GM06990 (cell line): ENCODE results near the gene TBC1D9B.

Experiments used
- DNase-seq: peaks from one replicate; pipeline ENCODE4 v3.0.0-alpha.2; 2011; ENCODE audit not compliant: insufficient read length; ENCODE audit errors: extremely low read depth
- H3K27me3 ChIP-seq: replicated peaks from 2 replicates; pipeline ENCODE4 v1.6.0; 2011; ENCODE audit warnings: low read length; ENCODE audit not compliant: control insufficient read depth, insufficient read depth
- H3K36me3 ChIP-seq: 2 replicates; pipeline ENCODE4 v1.5.1; 2011; ENCODE audit warnings: low read length; ENCODE audit not compliant: control insufficient read depth, insufficient read depth
- H3K4me3 ChIP-seq: replicated peaks from 2 replicates; pipeline ENCODE4 v1.5.1; 2011; ENCODE audit warnings: low read depth, mild to moderate bottlenecking, control low read depth, low read length
- CTCF ChIP-seq: IDR thresholded peaks from 2 replicates; pipeline ENCODE4 v1.5.1; 2011; ENCODE audit warnings: low read length, control low read depth, mild to moderate bottlenecking, inconsistent platforms; ENCODE audit not compliant: insufficient read depth, poor library complexity, severe bottlenecking

The TBC1D9B gene

GRCh38 chr5:179906795-179907555 lies 722 bp downstream of the TBC1D9B start:
- no peak for TF ChIP-seq CTCF
- H3K27me3 ChIP-seq, result no peaks in the 10 kb centered on the region
- H3K36me3 ChIP-seq, result peaks cover 15% of the 10 kb centered on the region
- H3K4me3 ChIP-seq, result peak overlapping the region; percentile 85
- DNase-seq, result peak; percentile 44

DNA sequence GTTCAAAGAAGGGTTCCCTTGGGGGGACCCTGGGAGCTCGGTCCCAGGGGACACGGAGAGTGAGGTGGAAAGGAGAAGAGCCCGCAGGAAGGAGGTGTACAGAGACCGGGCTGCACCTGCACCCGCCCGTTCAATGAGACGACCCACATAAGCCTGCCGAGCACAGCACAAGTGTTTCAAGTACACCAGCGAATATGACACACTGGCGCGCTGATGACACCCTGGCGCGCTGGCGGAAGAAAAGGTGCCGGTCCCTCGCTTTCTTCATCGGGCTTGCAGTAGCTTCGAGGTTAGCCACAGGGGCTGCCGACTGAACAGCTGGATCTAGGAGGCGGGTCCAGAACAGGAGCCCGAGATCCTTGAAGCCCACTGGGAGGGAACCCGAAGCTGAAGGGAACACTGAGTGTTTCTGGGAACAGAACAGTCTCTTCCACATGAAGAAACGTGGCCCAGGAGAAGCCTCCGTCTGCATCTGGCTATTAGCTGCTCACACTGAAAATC lies 1.4 kb downstream of the TBC1D9B start:
- Histone ChIP-seq H3K27me3 (no peaks in the 10 kb centered on the region), H3K36me3 (peaks cover 16% of the 10 kb centered on the region), H3K4me3 (peak overlapping the region; percentile 85)
- DNase-seq, result no peak
- TF ChIP-seq CTCF, result no peak

DNA sequence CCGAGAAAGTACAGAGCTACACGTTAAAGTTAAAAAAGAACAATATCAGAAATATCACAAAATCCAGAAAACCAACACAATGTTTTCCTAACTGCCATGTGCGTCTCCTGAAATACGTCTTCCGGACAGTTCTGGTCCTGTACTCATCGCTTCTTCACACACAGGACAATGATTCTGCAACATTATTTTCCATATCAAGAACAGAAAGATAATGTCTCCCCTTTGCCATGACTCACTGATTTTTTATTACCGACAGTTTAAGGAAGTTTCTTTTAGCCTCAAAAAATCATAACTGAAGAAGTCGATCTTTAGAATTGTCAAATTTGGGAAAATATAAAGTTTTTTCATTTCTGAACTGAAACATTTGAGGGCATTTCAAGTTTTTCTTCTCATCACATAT lies 2.5 kb downstream of the TBC1D9B start:
- TF ChIP-seq CTCF, result no peak
- no peaks in the 10 kb centered on the region for H3K27me3 ChIP-seq
- DNase-seq, result no peak
- H3K36me3 ChIP-seq, result peaks cover 19% of the 10 kb centered on the region
- H3K4me3 ChIP-seq, result no peak overlapping the region

GRCh38 chr5:179904463-179905160 lies 3.1 kb downstream of the TBC1D9B start:
- no peak for DNase-seq
- Histone ChIP-seq H3K27me3 (no peaks in the 10 kb centered on the region), H3K4me3 (no peak overlapping the region), H3K36me3 (peaks cover 19% of the 10 kb centered on the region)
- TF ChIP-seq CTCF, result no peak

GRCh38 chr5:179902763-179903158 lies 4.9 kb downstream of the TBC1D9B start:
- H3K4me3 ChIP-seq, result no peak overlapping the region
- no peaks in the 10 kb centered on the region for H3K27me3 ChIP-seq
- peaks cover 22% of the 10 kb centered on the region for H3K36me3 ChIP-seq
- DNase-seq, result no peak
- TF ChIP-seq CTCF, result no peak
